Stimulated activated naive CD8-positive, alpha-beta T cell treated with anti-CD3 and anti-CD28 coated beads, Interleukin-15, Interleukin-2, amounts not matched to agents 100 U/mL and 50 U/mL, for 24 hours (primary cell): ENCODE results near the gene ZFP92.

Experiments
- ATAC-seq: fragments of 150-1000 bp; cut with Tn5 transposase; one replicate; pipeline ENCODE4 v1.10.0; 2021
- DNase-seq: peaks from one replicate; pipeline ENCODE4 v3.0.0; 2021

Gene ZFP92

DNA sequence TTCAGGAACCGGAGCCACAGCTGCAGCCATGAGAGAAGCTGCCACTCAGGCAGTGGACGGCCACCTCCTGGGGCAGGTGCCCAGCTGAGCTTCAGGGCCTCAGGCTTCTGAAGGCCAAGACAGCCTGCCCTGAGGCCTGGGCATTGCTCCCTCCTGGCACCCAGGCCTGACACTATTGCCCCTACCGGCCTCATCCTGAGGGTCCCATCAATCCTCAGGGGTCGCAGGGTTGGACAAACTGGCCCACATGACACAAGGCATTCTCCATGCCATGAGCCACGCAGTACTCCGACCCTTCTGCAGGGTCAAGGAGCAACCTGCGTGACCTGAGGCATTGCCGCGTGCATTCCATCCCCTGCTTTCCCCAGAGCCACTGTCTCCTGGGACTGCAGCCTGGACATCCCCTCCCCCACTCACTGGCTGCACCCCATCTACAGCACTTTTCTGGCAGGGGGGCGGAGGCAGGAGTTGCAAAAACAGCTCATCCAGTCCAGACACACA, 3.0 kb upstream of the ZFP92 start:
- no peak for DNase-seq
- no peak for ATAC-seq

DNA sequence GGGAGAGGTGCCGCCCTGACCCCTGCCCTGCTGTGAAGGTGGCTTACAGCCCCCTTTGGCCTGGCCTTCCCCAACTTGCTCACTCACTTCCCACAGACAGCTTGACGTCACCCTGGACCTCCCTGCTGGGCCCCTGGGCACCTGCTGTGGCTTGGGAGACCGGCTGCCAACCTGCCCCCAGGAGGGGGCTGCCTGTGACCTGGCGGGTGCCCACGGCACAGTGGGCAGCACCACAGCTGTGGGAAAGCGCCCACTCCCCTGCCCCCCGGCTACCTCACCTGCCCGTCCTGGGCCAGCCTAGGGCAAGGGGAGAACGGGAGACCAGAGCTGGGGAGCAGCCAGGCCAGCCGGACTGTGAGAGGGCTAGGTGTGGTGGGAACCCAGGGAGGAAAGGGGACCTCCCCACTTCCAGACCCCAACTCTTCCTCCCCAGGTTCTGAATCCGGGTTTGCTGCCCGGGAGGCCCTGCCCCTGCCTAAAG, 2.4 kb upstream of the ZFP92 start:
- no peak for ATAC-seq
- no peak for DNase-seq

DNA sequence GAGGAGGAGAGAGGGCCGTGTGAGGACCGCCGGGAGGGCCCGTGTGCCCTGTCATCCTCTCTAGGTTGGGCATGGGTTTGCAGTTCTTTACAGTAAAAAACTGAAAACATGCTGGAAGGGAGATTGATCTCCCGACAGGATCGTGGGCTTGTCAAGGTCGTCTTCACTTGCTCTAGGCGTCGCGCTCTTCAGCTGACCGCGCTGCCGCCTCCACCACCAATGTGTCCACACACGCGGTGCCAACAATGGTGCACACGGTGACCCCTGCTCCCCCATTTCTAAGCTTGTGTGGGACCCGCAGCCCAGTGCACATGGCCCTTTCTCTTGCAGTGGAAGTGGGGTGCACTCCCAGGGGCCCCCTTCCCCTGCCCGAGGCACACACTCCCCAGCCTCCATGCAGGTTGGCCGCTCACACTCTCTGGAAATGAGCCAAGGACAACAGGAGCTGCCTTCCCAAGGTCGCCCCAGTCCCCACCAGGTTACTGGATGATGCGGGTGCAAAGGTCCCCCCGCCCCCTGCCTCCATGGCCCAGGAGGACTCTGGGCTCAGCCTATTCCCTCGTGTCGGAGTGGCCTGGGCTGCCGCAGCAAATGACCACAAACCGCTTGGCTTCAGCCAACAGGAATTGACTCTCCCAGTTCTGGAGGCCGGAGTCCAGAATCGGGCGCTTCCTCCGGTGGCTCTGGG, 1.7 kb upstream of the ZFP92 start:
- DNase-seq: no peak
- no peak for ATAC-seq

DNA sequence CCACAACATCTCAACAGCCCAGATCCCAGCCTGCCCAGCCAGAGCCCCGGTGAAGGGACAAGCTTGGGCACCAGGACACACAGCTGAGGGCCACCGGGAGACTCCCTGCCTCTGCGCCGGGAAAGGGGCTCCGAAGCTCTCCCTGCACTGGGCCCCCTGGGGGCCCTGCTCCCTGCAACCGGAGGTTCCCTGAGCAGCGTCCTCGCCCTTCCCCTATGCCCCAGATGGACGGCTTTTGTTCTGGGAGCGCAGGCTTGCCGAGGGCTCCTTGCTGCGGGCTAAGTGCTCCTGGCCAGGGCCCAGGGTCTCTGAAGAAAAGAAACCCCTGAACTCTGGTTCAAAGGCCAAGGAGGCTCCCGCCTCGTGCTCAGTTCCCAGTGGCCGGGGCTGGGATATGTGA, 899 bp upstream of the ZFP92 start:
- ATAC-seq (no peak), DNase-seq (no peak)

DNA sequence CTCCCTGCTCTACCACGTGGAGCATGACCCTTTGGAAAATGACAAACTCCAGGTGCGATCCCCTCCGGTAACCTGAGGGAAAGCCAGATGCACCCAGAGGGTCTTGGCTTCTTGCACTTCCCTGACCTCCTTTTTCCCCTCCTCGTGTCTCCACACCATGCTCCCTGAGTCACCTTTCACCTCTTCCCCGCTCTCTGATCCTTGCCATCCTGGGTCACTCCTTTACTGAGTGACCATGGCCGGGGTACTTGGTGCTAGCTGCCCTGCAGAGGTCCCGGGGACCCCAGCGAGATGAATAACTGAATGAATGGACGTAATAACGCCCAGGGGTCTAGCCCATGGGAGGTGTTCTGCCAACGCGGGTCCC, 401 bp upstream of the ZFP92 start:
- ATAC-seq: no peak
- DNase-seq: no peak

DNA sequence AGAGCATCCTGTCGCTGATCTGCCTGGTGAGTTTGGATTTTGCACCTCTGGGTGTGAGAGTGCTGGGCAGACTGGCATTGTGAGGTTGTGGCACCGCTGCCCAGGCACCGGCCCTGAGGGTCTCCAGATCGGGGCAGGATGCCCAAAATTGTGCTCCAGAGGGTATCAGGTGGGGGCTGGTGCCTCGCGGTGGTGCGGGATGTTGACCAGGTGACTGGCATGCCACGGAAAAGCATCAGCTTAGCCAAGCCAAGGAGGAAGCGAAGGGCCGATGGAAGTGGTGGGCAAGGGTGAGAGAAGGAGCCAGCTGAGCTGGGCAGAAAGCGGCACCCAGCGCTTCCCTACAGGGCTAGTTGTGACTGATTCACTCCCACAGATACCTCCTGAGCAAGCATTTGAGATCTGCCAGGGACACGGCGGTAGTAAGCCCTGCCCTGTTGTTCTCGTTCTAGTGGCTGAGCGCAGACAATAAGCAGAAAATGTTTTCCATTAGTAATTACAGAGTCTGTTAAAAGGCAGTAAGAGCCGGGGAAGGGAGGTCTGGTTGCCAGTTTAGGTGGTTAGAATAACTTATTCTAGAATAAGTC, 809 bp downstream of the ZFP92 start:
- DNase-seq (no peak), ATAC-seq (no peak)

DNA sequence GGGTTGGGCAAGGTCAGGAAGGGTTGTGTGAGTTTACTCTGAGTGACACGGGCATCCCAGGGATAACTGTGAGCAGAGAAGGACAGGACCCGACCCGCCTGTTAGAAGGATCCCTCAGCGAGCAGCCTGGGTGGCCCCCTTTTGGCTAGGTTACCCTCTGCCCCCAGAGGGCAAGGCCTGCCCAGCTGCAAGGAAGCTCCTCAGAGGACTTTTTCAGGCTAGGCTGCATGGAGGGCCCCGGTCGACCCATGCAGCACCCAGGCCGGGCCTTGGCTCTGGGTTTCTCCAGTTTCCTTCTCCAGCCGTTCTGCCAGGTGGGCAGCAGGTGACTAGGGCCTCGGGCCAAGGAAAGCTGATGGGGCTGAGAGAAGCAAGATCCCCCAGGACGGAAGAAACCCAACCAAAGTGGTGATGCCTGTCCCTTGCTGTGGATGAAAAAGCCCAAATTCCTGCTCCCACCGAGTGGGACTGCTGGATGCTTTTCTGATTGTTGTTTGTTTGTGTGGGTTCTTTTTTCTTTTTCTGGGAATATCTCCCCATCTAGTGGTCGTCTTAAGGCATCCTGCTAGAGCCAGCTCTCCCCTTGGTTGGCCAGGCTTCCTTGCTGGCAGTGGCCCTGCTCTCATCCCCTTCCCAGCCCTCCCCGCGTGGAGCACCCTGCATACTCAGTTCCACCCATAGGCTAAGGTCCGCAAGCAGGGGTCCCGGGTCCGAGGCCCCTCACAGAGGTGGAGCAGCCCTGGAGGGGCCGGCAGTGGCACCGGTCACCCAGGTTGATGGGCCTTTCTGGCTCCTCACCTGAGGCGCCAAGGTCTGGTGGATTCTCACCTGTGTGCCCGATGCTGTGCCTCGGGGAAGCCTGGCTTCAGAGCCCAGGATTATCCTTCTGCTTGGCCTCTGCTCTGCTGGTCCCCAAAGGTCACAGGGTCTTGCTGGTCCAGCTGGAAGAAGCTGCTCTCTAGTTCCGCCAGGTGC, 1.8 kb downstream of the ZFP92 start:
- ATAC-seq: no peak

DNA sequence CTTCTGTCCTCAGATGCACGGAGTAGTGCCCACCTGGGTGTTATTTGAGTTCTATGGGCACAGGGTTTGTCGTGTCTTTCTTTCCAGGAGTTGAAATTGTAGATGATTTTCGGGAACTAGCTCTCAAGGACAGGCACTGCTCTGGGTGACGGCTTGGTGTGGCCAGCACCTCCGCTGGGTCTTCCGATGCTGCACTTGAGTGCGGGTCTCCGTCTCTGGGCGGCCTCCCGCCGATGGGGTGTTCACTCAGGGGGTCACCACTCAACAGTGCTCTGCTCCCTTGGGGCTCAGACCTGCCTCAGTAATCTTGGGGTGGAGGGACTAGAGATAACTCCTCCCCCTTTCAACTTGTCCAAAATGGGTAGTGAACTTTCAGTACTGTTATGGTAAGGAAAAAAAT, 2.5 kb downstream of the ZFP92 start:
- no peak for ATAC-seq
- DNase-seq: no peak

More for the DNA sequence above, 1.8 kb downstream of the ZFP92 start:
- DNase-seq: no peak

DNA sequence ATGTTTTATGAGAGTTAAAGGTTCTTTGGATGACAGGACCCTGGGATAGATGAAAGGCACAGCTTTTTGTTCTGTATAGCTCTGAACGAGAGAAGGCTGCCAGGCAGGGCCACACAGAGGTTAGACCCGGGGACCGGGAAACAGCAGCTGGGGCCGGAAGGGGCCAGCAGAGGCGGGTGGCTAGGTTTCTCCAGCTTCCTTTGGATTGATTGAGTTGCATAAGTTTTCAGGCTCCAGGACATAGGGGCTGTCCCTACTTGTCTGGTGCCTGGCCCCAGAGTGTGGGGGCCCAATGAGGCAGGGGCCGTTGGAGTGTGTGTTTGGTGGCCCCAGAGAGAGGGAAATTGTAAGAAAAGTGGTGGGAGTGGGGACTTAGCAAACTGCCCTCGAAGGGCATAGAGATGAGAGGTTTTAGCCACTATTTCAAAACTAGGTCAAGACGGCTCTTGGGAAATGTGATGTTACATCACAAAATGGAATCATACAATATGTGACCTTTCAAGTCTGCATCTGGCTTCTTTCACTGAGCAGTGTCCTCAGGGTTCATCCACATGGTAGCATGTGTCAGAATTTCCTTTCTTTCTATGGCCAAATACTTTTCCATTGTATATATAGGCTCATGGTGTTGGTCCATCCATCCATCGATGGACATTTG, 3.7 kb downstream of the ZFP92 start:
- ATAC-seq (no peak), DNase-seq (no peak)

DNA sequence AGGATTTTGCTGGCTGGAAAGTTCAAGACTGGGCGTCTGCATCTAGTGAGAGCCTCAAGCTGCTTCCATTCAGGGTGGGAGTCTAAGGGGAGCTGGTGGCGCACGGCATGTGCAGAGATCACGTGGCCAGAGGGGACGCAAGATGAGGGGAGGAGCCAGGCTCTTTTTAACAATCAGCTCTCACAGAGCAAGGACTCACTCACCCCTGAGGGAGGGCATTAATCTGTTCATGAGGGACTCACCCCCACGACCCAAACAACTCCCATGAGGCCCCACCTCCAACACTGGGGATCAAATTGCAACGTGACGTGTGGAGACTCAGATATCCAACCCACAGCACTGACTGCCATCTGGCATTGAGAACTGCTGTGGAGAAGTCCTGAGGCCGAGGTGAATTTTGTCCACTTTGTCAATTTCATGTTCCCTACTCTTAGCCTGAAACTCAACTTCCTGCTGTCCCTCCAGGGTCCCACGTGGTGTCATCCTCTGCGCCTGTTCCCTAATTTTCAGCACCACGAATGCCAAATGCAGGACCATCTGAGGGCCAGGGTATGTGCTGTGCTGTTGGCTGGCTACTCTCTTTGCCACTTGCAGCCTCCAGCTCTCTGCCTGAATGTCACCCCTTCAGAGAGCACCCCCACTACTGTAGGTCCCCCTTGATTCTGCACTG, 5.6 kb downstream of the ZFP92 start:
- DNase-seq: no peak

DNA sequence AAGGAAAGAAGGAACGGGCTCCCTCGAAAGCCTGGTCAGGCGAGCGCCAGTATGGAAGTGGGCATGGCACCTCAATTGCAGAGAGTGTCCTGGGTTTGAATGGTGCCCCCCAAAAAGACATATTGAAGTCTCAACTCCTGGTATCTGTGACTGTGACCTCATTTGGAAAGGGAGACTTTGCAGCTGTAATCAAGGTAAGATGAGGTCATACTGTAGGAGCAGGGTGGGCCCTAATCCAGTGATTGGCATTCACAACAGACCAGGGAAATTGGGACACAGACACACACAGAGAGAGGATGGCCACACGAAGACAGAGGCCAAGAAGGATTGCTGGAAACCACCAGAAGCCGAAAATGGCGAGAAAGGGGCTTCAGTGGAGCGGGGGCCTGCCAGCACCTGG, 6.4 kb downstream of the ZFP92 start:
- no peak for ATAC-seq
- no peak for DNase-seq

More for the DNA sequence above, 5.6 kb downstream of the ZFP92 start:
- ATAC-seq: no peak

DNA sequence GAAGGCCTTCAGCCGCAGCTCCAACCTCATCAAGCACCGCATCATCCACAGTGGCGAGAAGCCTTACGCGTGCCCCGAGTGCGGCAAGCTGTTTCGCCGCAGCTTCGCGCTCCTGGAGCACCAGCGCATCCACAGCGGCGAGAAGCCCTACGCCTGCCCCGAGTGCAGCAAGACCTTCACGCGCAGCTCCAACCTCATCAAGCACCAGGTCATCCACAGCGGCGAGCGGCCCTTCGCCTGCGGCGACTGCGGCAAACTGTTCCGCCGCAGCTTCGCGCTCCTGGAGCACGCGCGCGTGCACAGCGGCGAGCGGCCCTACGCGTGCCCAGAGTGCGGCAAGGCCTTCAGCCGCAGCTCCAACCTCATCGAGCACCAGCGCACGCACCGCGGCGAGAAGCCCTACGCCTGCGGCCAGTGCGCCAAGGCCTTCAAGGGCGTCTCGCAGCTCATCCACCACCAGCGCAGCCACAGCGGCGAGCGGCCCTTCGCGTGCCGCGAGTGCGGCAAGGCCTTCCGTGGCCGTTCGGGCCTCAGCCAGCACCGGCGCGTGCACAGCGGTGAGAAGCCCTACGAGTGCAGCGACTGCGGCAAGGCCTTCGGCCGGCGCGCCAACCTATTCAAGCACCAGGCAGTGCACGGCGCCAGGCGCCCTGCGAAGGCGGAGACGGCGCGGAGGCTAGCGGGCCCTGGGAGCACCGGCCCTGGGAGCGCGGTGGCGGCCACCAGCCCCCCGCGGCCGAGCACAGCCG, 9.8 kb downstream of the ZFP92 start:
- ATAC-seq (no peak), DNase-seq (no peak)

DNA sequence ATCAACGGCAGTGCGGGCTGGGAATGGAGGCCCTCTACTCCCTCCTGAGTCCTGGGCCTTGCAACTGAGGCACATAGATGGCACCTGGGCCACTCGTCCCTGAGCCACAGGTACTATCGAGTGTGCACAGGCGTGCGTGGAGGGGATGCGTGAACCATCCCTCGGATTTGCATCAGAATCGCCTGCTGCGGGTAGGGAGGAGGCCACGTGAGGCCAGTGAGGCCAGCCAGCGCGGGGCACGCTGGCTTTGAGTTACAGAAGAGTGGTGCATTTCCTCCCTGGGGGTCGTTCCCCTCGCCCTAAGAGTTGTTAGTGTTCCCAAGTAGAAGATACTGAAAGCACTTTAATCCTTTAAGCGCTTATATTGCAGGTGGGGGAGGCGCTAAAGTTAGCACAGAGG, 10.6 kb downstream of the ZFP92 start:
- ATAC-seq (no peak), DNase-seq (no peak)

DNA sequence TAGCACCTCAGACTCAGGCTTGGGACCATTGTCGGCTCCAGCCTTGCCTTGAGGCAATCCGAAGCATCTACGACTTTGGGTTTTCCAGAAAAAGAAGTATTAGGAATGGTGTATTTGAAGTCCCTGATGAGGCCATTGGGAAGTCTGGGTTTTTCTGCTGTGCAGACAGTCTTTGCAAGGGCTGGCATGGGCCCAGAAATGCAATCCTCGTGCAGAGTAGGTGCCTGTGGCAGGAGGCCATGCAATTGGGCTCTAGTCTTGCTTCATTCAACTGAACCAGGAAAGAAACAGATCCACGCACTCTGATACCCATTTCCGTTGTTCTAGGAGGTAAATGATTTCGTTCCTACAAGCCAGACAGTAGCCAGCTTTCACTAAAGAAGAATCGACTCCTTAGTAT, 12.4 kb downstream of the ZFP92 start:
- DNase-seq (no peak), ATAC-seq (no peak)

DNA sequence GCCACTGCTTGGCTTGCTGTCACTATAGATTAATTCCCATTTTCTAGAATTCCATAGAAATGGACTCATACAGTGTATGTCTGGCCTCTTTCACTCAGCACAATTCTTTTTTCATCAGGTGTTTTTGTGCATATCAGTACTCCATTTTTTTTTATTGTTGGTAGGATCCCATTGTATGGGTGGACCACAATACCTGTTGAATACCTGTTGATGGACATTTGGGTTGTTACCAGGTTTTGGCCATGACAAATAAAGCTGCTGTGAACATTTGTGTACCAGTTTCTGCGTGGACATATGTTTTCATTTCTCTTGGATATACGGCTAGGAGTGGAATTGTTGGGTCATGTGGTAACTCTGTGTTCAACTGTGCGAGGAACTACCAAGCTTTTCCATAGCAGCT, 14.9 kb downstream of the ZFP92 start:
- ATAC-seq (no peak), DNase-seq (no peak)

DNA sequence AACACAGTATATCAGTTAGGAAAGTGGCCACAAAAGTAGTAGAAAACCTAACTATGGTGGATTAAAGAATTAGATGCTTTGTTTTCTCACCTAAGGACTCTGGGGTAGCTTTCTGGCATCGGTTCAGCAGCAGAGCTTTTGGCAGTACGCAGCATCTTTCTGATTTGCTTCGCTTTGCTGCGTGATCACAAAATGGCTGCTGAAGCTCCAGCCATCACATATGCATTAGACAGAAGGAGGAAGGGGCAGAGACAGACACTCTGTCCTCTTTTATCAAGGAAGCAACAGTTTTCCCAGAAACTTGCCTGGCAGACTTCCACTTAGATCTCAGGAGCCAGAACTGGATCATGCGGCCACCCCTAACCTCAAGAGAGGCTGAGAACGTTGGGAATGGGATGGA, 19.5 kb downstream of the ZFP92 start:
- DNase-seq (no peak), ATAC-seq (no peak)

DNA sequence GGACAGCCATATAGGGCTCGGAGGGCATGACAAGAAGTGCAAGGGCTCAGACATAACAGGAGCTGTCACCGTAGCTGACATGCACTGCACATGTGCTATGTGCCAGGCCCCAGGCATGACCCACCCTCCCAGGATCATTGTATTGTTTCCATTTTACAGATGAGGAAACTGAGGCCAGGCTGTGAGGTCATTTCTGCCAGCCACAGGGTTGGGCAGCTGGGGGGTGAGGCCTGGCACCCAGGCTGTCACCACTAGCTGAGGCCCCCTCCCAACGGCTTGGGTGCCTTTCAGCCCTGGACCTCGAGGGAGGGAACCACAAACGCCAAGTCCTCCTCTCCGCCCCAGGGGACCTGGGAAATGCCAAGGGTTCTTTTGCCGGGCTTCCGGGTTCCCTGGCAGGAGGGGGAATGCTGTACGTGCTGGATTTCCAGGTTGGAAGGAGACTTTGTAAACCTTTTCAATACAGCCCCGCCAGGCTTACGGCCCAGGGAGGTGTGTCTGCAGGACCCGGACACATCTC, 21.9 kb downstream of the ZFP92 start:
- ATAC-seq: no peak
- no peak for DNase-seq

DNA sequence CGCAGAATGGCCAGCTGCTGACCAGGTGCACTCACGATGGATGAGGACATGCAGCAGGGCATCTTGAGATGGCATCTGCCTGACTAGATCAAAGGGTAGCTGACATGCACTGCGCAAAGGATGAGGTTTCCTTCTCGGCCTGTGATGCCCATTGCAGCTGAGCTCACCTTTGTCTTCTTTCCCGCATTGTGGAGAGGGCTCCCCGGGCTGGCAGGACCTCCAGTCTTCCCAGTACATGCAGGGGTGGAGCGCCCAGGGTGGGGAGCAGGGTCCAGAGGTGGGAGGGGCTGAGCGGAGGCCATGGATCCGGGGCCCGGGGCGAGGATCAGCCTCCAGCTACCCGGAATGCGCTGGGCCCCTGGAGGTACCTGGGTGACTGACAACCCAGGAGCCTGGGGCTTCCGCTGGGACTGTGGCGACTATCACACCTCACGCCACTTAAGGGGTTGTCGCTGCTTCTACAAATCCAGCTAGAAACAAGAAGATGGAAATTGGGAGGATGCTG, 22.6 kb downstream of the ZFP92 start:
- no peak for DNase-seq
- ATAC-seq: no peak

DNA sequence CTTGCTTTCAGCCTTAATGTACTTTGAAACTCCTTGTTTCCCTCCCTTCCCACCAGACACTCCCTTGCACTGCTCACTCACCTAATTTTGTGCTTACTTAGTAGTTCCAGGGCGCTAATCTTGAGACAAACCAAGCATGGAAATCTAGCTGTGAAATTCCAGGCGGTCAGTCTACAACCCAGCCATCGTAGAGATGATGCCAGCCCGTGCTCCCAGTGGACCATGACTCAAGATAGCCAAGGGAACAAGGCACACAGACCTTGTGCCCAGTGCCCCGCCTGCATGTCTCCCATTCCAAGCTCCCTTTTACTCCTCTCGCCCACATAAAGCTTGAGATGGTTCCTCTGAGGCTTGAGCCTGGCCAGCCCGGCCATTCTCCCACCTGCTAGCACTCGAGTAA, 23.5 kb downstream of the ZFP92 start:
- ATAC-seq (no peak), DNase-seq (no peak)

DNA sequence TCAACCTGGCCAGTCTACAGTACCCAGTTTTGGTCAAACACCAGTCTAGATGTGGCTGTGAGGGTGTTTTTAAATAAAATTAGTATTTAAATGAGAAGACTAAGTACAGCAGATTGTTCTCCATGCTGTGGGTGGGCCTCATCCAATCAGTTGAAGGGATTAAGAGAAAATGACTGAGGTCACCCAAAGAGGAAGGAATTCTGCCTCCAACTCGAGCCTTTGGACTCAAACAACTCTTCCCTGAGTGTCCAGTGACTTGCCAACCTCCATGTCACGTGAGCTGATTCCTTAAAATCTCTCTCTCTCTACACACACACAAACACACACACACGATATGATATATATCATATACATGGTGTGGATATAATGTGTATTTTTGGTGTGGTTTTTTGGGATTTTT, 24.6 kb downstream of the ZFP92 start:
- no peak for ATAC-seq
- no peak for DNase-seq

DNA sequence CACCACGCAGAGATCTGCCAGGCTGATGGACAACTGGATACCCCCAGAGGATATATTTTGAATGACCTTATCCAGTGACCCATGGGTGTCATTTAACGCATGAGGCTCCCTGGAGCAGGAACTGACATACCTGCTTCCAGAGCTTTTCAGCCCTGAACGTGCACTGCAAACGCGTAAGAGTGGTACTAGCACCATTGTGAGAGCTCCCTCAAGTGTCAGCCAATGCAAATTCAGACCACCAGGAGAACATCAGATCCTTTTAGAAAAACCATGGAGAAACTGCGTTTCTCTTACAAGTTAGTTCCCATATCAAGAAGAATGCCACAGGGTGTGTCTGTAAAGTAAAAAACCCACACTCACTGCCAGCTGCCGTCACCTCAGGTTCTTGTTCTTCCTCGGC, 27.3 kb downstream of the ZFP92 start:
- ATAC-seq: no peak
- DNase-seq: no peak
